ENCODE measurements around the gene AKR1C4. TPM values are rescaled to one million over a fixed set of nuclear protein-coding genes. Genes with fewer than 3 reads are reported as not detected.

AKR1C4 gene
- not detected in 2 replicates for total RNA-seq (ENCODE audit: low replicate concordance)

DNA sequence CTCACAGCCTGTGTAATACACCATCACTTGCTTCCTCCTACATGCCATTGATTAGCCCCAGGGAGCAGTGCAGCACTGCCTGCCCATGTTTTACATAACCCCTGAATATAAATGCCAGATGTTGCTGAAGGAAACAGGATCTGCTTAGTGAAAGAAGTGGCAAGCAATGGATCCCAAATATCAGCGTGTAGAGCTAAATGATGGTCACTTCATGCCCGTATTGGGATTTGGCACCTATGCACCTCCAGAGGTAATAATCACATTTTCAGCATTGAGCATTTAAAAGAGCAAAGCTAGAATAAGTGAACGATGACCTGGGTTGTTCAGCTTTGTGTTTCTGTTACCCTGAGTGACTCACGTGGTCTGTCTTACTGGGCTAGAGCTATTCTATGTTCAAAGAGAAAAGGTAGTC is at the start of gene AKR1C4:
Gene AKR1C4, plus strand, starts transcription at position 136 of the 412 bp plus-strand sequence. Its CDS starts 31 bp downstream, at position 167.
- Histone ChIP-seq H2AFZ (replicated peaks) (no peak within 1 kb of the TSS), H3K4me2 (no peak within 1 kb of the TSS), H3K27me3 (no peaks in the 10 kb centered on the region), H3K4me3 (no peak within 1 kb of the TSS), H4K20me1 (ENCODE audit: low read depth) (no peaks in the 10 kb centered on the region), H3K4me1 (no peaks in the 10 kb centered on the region), H3K36me3 (no peaks in the 10 kb centered on the region), H3F3A (ENCODE audit: low read depth) (no peaks in the 10 kb centered on the region), H3K9ac (no peak within 1 kb of the TSS), H3K9me3 (ENCODE audit: low read depth) (no peaks in the 10 kb centered on the region), H3K79me2 (ENCODE audit: low read depth) (no peaks in the 10 kb centered on the region), H3K27ac (no peak within 1 kb of the TSS)
- no peak for DNase-seq (ENCODE audit: low spot score)
- TF ChIP-seq EZH2 (IDR thresholded peaks at IDR 0.05) (no peak), EZH2phosphoT487 (IDR thresholded peaks at IDR 0.05) (no peak)
- TF ChIP-seq, protein P1, sequence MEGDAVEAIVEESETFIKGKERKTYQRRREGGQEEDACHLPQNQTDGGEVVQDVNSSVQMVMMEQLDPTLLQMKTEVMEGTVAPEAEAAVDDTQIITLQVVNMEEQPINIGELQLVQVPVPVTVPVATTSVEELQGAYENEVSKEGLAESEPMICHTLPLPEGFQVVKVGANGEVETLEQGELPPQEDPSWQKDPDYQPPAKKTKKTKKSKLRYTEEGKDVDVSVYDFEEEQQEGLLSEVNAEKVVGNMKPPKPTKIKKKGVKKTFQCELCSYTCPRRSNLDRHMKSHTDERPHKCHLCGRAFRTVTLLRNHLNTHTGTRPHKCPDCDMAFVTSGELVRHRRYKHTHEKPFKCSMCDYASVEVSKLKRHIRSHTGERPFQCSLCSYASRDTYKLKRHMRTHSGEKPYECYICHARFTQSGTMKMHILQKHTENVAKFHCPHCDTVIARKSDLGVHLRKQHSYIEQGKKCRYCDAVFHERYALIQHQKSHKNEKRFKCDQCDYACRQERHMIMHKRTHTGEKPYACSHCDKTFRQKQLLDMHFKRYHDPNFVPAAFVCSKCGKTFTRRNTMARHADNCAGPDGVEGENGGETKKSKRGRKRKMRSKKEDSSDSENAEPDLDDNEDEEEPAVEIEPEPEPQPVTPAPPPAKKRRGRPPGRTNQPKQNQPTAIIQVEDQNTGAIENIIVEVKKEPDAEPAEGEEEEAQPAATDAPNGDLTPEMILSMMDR (IDR thresholded peaks at IDR 0.05): no peak
- no peak within 1 kb of the TSS for H3K27ac Mint-ChIP-seq
- H3K9me3 Mint-ChIP-seq: peaks cover 3% of the 10 kb centered on the region
- no peaks in the 10 kb centered on the region for H3K27me3 Mint-ChIP-seq (ENCODE audit: insufficient read depth, low read depth)
- H3K36me3 Mint-ChIP-seq: no peaks in the 10 kb centered on the region
- no peak within 1 kb of the TSS for H3K4me3 Mint-ChIP-seq
- H3K4me1 Mint-ChIP-seq: no peaks in the 10 kb centered on the region

DNA sequence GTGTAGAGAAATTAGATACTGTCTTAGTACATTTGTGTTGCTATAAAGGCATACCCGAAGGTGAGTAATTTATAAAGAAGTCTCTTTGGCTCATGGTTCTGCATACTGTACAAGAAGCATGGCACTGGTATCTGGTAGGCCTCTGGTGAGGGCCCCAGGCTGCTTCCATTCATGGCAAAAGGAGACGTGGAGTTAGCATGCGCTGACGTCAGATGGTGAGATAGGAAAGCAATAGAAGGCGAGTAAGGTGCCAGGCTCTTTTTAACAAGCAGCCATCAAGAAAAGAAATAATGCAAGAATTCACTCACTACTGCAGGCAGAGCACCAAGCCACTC is 49.8 kb upstream of the AKR1C4 start:
- no peaks in the 10 kb centered on the region for H4K20me1 ChIP-seq (ENCODE audit: low read depth)
- no peaks in the 10 kb centered on the region for H3K4me1 ChIP-seq
- no peak overlapping the region for H3K27ac Mint-ChIP-seq
- no peak overlapping the region for H3K4me3 ChIP-seq
- no peak overlapping the region for H3K27ac ChIP-seq
- no peak overlapping the region for H3K4me2 ChIP-seq
- no peaks in the 10 kb centered on the region for H3K27me3 ChIP-seq
- DNase-seq (ENCODE audit: low spot score): no peak
- no peaks in the 10 kb centered on the region for H3F3A ChIP-seq (ENCODE audit: low read depth)
- H3K79me2 ChIP-seq (ENCODE audit: low read depth): no peaks in the 10 kb centered on the region
- no peaks in the 10 kb centered on the region for H3K36me3 Mint-ChIP-seq
- no peaks in the 10 kb centered on the region for H3K9me3 ChIP-seq (ENCODE audit: low read depth)
- no peaks in the 10 kb centered on the region for H3K27me3 Mint-ChIP-seq (ENCODE audit: insufficient read depth, low read depth)
- H3K36me3 ChIP-seq: peaks cover 4% of the 10 kb centered on the region
- peaks cover 9% of the 10 kb centered on the region for H3K9me3 Mint-ChIP-seq
- no peaks in the 10 kb centered on the region for H3K4me1 Mint-ChIP-seq
- no peak overlapping the region for H3K4me3 Mint-ChIP-seq
- TF ChIP-seq, protein P1 (IDR thresholded peaks at IDR 0.05): no peak
- TF ChIP-seq EZH2 (IDR thresholded peaks at IDR 0.05) (no peak), EZH2phosphoT487 (IDR thresholded peaks at IDR 0.05) (no peak)
- no peak overlapping the region for H2AFZ ChIP-seq (replicated peaks)
- no peak overlapping the region for H3K9ac ChIP-seq

DNA sequence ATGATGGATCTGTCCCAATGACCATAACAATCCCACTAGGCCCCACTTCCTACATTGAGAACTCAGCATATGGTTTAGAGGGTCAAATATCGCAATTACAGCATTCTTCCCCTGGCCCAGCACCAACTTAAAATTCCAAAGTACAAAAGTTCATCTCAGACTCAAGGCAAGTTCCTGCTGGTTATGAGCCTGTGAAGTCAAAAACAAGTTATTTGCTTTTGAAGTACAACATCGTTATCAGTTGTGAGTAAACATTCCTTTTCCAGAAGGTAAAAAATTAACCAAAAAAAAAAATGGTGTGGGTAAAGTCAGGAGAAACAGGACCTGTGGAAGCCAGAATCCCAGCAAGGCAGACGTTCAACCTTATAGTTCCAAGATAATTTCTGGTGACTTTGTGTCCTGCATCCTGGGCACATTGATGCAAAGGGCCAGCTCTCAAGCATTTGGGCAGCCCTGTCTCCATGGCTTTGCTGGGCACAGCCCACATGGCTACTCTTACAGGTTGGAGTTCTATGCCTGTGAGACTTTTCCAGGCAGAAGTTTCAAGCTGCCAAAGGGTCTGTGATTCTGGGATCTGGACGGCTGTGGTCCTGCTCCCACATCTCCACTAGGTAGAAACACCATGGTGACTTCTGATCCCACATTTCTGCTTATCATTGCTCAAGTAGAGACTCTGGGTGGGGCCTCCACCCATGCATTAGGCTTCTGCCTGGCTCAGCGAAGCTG is 49.2 kb upstream of the AKR1C4 start:
- Histone ChIP-seq H3K27me3 (no peaks in the 10 kb centered on the region), H3K4me2 (no peak overlapping the region), H3K36me3 (peaks cover 4% of the 10 kb centered on the region), H3K9me3 (ENCODE audit: low read depth) (no peaks in the 10 kb centered on the region), H3K4me1 (no peaks in the 10 kb centered on the region), H3K27ac (no peak overlapping the region), H4K20me1 (ENCODE audit: low read depth) (no peaks in the 10 kb centered on the region), H2AFZ (replicated peaks) (no peak overlapping the region), H3F3A (ENCODE audit: low read depth) (no peaks in the 10 kb centered on the region), H3K4me3 (no peak overlapping the region), H3K9ac (no peak overlapping the region), H3K79me2 (ENCODE audit: low read depth) (no peaks in the 10 kb centered on the region)
- Mint-ChIP-seq H3K4me3 (no peak overlapping the region), H3K27me3 (ENCODE audit: insufficient read depth, low read depth) (no peaks in the 10 kb centered on the region), H3K27ac (no peak overlapping the region), H3K36me3 (no peaks in the 10 kb centered on the region), H3K9me3 (peaks cover 9% of the 10 kb centered on the region), H3K4me1 (no peaks in the 10 kb centered on the region)
- TF ChIP-seq, protein P1 (IDR thresholded peaks at IDR 0.05): no peak
- TF ChIP-seq EZH2 (IDR thresholded peaks at IDR 0.05) (no peak), EZH2phosphoT487 (IDR thresholded peaks at IDR 0.05) (no peak)
- no peak for DNase-seq (ENCODE audit: low spot score)
